ENCODE results near the gene KAT7. TPM values are rescaled to one million over a fixed set of nuclear protein-coding genes. Genes with fewer than 3 reads are reported as not detected.

Gene KAT7
- total and polyA plus RNA-seq, 10 of the 15 experiments (the other 5 are each of a cell fraction or from before 2014, with no cell fraction given), result 6.6 to 45.8 (median 26.3) TPM

GRCh38 chr17:49745175-49746139 lies 43.0 kb upstream of the KAT7 start:
- Histone ChIP-seq H3K4me1 (ENCODE audit: control insufficient read depth, insufficient read depth, low read length) (peaks cover 76% of the 10 kb centered on the region), H3K9ac (ENCODE audit: control insufficient read depth, insufficient read depth, low read length) (no peak overlapping the region), H2AFZ (ENCODE audit: control insufficient read depth, low read depth, low read length) (no peak overlapping the region), H3K27me3 (replicated peaks in 1 of 2; ENCODE audit: control insufficient read depth in 2 of 2, insufficient read depth in 2 of 2, low read length in 1 of 2) (no peaks in the 10 kb centered on the region), H3K36me3 (ENCODE audit: control insufficient read depth in 2 of 2, insufficient read depth in 2 of 2, low read length in 1 of 2) (peaks cover 0 to 3% of the 10 kb centered on the region in 2 experiments; a peak in 1 of 4 replicates), H3K9me3 (replicated peaks; ENCODE audit: control insufficient read depth, insufficient read depth, low read length) (no peaks in the 10 kb centered on the region), H3K27ac (ENCODE audit: control insufficient read depth, insufficient read depth) (peak overlapping the region; percentile 92), H3K4me3 (peak overlapping the region; percentile 66), H3K4me2 (ENCODE audit: control insufficient read depth, insufficient read depth) (peak overlapping the region; percentile 94), H4K20me1 (ENCODE audit: control insufficient read depth, insufficient read depth) (no peaks in the 10 kb centered on the region), H3K79me2 (ENCODE audit: control insufficient read depth, insufficient read depth, low read length) (peaks cover 43% of the 10 kb centered on the region)
- in situ Hi-C loops (cut with MboI), result no loop called here
- intact Hi-C loops (cut with micrococcal nuclease; ENCODE audit: unreplicated experiment), result loop anchor here (2.0 kb wide), 1 partner anchor 43 kb away; the partner anchor contains the start of gene KAT7
- DNase-seq (ENCODE audit: low read depth, low spot score) (no peak), FAIRE-seq (no peak), ATAC-seq (no peak)
- CTCF ChIA-PET, result no interaction called here
- no TSS peak for BruUV-seq (replicated peaks)
- SMC1A ChIA-PET (ENCODE audit: uncharacterized antibody, unreplicated experiment), result interaction anchor here (0.7 to 7.6 kb wide), 8 partner anchors 7 to 584 kb away, joined by 3 to 128 read pairs (median 12); partner anchors contain the start of genes FAM117A and SLC35B1
- RAD21 ChIA-PET (ENCODE audit: unreplicated experiment), result interaction anchor here (1.3 to 3.7 kb wide), 4 partner anchors 16 to 43 kb away, joined by 4 to 23 read pairs (median 13); partner anchors contain the start of genes FAM117A and KAT7
- POLR2A ChIA-PET, result interaction anchor here (0.6 to 5.5 kb wide), 2 partner anchors 17 to 311 kb away, joined by 5 to 116 read pairs; partner anchors contain the start of gene FAM117A
- WGBS (ENCODE audit: insufficient coverage, insufficient replicate concordance, low lambda C conversion rate, missing lambda C conversion rate), result 25% methylated on average over 1 of the region's 1 CpG
- no peak for TF ChIP-seq ZBTB4 (CRISPR knock-in tag; IDR thresholded peaks at IDR 0.05)
- peak; percentile 59; the same call in 1 of the 2 replicates for TF ChIP-seq TCF7 (IDR thresholded peaks at IDR 0.05; ENCODE audit: borderline replicate concordance)
- 0 out of 2 replicates have a peak, but pooled peaks have one; percentile 46 for TF ChIP-seq FOXM1 (IDR thresholded peaks at IDR 0.05; ENCODE audit: low read depth, low read length)
- TF ChIP-seq PKNOX1 (IDR thresholded peaks at IDR 0.05), result no peak
- peak; percentile 73 for TF ChIP-seq JUNB (IDR thresholded peaks at IDR 0.05)
- 0 out of 2 replicates have a peak, but pooled peaks have one; percentile 23 for TF ChIP-seq MEF2A (IDR thresholded peaks at IDR 0.05; ENCODE audit: insufficient read depth, low read depth, low read length)
- TF ChIP-seq ZNF687 (IDR thresholded peaks at IDR 0.05), result 0 out of 2 replicates have a peak, but pooled peaks have one; percentile 26
- peak; percentile 20; the same call in 1 of the 2 replicates for TF ChIP-seq BMI1 (IDR thresholded peaks at IDR 0.05; ENCODE audit: borderline replicate concordance)
- peak; percentile 32; the same call in 1 of the 2 replicates for TF ChIP-seq RELB (IDR thresholded peaks at IDR 0.05; ENCODE audit: low read depth)
- TF ChIP-seq RAD51 (IDR thresholded peaks at IDR 0.05), result no peak

All from GM12878 (cell line).